Body of pancreas (tissue), 4 donors: ENCODE measurements around the gene MT1B. TPM values are rescaled to one million over a fixed set of nuclear protein-coding genes. Genes with fewer than 3 reads are reported as not detected.

ENCODE experiments used
- ATAC-seq: fragments of 150-250 bp; one replicate; pipeline ENCODE4 v1.9.1; 2016
- DNase-seq, 4 donors: peaks; one replicate each; pipeline ENCODE4 v3.0.0-alpha.2; 2019
- H3K27ac ChIP-seq, 4 donors: fragments of 200-600 bp; sonication (generic); 1 replicate in 3 of 4; 2 replicates in 1 of 4; pipeline versions ENCODE4 v1.5.1 to v1.6.1; 2016 to 2019; ENCODE audit warnings: mild to moderate bottlenecking in 1 of 4, mixed read lengths in 1 of 4, moderate library complexity in 1 of 4
- H3K27me3 ChIP-seq, 2 donors: fragments of 200-600 bp; sonication (generic); one replicate each; pipeline ENCODE4 v1.6.0; 2016; ENCODE audit warnings: mild to moderate bottlenecking in 1 of 2
- H3K36me3 ChIP-seq, 2 donors: fragments of 200-600 bp; sonication (generic); replicated peaks in 1 of 2; 2 replicates each; pipeline ENCODE4 v1.5.1; 2016; ENCODE audit warnings: low read depth in 2 of 2; ENCODE audit not compliant: insufficient read depth in 1 of 2
- H3K4me1 ChIP-seq: fragments of 200-600 bp; sonication (generic); one replicate; pipeline ENCODE4 v1.6.0; 2016
- H3K4me3 ChIP-seq, 2 donors: fragments of 200-600 bp; sonication (generic); 1 replicate in 1 of 2; 2 replicates in 1 of 2; pipeline ENCODE4 v1.5.1; 2016 to 2019
- H3K9me3 ChIP-seq, 3 donors: fragments of 200-600 bp; sonication (generic); 1 replicate in 2 of 3; 2 replicates in 1 of 3; pipeline ENCODE4 v1.5.1; 2016
- POLR2A ChIP-seq, 3 donors: fragments of 450-650 bp; IDR thresholded peaks; one replicate each; pipeline ENCODE4 v1.6.1; 2016; ENCODE audit warnings: antibody characterized with exemption in 3 of 3, mild to moderate bottlenecking in 2 of 3
- WGBS, 2 donors: methylation state at CpG; one replicate each; pipeline ENCODE4 v1.1.5; 2017; 5-methylcytosine and 5-hydroxymethylcytosine counted together
- intact Hi-C: fragments of 100-400 bp; cut with DNase I; formaldehyde crosslinking; loops from one replicate; pipeline ENCODE4 v1.15.1; 2023
- total RNA-seq, 2 donors: library from RNA; depleted of rRNA; stranded (reverse); fragments of >200 nt; gene quantifications; one replicate each; pipeline ENCODE4 v1.1.0, GENCODE V29; 2016
- TF ChIP-seq, protein P1 (sequence below), 7 experiments: fragments of 450-650 bp in 4 of 7; fragments of 200-600 bp in 3 of 7; sonication (generic) in 3 of 7; IDR thresholded peaks; one replicate each; pipeline ENCODE4 v1.5.1; 2016 to 2019; ENCODE audit warnings: antibody characterized with exemption in 7 of 7

The MT1B gene
- total RNA-seq, 2 donors from 2014 or later: not detected

DNA sequence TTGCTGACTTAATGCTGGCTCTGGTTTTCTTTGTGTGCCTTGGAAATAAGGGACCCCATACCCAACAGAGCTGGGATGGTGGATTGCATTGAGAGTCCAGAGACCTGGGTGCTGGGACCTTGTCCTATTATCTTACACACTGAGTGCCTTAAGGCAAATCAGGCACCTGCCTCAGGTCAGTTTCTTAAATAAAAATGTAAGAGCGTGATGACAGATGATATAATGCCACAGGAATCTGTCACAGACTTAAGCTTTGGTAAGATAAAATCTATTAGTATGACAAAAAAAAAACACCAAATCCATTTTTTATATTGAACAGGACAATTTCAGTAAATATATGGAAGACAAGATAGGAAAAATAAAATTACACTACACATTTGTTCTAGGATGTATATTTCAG, 11.6 kb upstream of the MT1B start:
- H3K27ac ChIP-seq: no peak overlapping the region
- intact Hi-C loops: no loop called here
- no peaks in the 10 kb centered on the region for H3K27me3 ChIP-seq
- 87 to 92% methylated on average over 1 of the region's 1 CpG for WGBS, 2 donors
- no peak for TF ChIP-seq POLR2A (IDR thresholded peaks at IDR 0.05)
- TF ChIP-seq, protein P1, sequence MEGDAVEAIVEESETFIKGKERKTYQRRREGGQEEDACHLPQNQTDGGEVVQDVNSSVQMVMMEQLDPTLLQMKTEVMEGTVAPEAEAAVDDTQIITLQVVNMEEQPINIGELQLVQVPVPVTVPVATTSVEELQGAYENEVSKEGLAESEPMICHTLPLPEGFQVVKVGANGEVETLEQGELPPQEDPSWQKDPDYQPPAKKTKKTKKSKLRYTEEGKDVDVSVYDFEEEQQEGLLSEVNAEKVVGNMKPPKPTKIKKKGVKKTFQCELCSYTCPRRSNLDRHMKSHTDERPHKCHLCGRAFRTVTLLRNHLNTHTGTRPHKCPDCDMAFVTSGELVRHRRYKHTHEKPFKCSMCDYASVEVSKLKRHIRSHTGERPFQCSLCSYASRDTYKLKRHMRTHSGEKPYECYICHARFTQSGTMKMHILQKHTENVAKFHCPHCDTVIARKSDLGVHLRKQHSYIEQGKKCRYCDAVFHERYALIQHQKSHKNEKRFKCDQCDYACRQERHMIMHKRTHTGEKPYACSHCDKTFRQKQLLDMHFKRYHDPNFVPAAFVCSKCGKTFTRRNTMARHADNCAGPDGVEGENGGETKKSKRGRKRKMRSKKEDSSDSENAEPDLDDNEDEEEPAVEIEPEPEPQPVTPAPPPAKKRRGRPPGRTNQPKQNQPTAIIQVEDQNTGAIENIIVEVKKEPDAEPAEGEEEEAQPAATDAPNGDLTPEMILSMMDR (IDR thresholded peaks at IDR 0.05): no peak
- DNase-seq: no peak
- H3K4me1 ChIP-seq: peaks cover 24% of the 10 kb centered on the region
- H3K4me3 ChIP-seq: no peak overlapping the region
- H3K9me3 ChIP-seq: no peaks in the 10 kb centered on the region
- H3K36me3 ChIP-seq: no peaks in the 10 kb centered on the region
- ATAC-seq: no peak

DNA sequence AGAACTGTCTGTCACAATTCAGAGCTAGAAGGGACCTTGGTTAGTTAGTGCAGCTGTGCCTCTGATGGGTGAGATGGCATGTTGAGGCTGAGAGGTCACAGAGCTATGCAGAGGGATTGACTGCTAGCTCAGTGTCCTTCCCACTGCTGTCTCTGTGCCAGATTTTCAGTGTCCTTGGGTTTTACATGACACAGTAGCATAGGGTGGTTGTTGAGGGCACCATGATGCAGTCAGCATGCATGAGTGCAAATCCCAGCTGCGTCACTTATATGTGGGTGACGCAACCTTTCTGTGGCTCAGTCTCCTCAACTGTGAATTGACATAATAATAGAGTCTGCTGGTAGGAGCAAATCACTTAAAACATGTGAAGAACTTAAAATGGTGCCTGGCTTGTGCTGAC, 10.5 kb upstream of the MT1B start:
- Histone ChIP-seq H3K27ac (no peak overlapping the region), H3K36me3 (no peaks in the 10 kb centered on the region), H3K9me3 (no peaks in the 10 kb centered on the region), H3K4me3 (no peak overlapping the region), H3K4me1 (peaks cover 24% of the 10 kb centered on the region), H3K27me3 (no peaks in the 10 kb centered on the region)
- ATAC-seq (no peak), DNase-seq (no peak)
- intact Hi-C loops: no loop called here
- TF ChIP-seq, protein P1 (IDR thresholded peaks at IDR 0.05): no peak
- TF ChIP-seq POLR2A (IDR thresholded peaks at IDR 0.05): no peak
- 85 to 100% methylated on average over 2 of the region's 2 CpGs for WGBS, 2 donors

DNA sequence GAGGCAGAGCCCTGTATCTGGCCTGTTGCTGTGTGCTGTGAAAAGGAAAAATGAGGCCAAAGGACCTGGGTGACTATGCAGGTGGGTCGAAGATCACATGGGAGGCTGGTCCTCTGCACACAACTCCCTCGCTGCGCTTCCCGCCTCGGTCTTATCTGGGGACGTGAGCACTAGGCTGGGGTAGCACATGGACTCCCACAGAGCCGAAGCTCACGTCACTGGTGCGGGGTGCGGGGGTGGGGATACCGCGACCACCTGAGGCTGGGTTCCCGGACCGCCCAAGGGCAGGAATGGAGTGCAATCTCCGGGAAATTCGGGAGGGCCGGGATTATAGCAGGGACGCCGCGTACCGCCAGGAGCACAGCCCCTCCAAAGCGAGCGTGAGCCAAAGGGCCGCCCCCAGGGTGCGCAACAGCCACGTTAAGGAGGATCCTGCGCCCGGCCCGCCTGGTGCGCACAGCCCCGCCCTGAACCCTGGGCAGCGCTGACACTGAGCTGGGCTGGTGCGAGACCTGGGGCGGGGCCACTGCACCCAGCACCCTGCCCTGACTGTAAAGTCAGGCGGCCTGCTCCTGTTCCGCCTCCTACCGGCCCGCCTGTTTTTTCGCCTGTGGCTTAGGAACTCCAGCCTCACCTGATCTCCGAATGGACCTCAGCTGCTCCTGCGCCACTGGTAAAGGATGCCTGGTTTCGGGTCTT, 8.5 kb upstream of the MT1B start:
- Histone ChIP-seq H3K27ac (peak overlapping the region; percentile 54 to 75 (median 70)), H3K4me3 (no peak overlapping the region), H3K4me1 (peaks cover 18% of the 10 kb centered on the region), H3K9me3 (no peaks in the 10 kb centered on the region), H3K27me3 (no peaks in the 10 kb centered on the region), H3K36me3 (no peaks in the 10 kb centered on the region)
- intact Hi-C loops: no loop called here
- 2% methylated on average over 16 to 42 of the region's 42 CpGs for WGBS, 2 donors
- peak in 2 of 3 donors; percentile 63 to 68 for TF ChIP-seq POLR2A (IDR thresholded peaks at IDR 0.05)
- TF ChIP-seq, protein P1 (IDR thresholded peaks at IDR 0.05): peak; percentile 34 to 90 (median 72)
- DNase-seq (peak; percentile 88 to 95 (median 90)), ATAC-seq (peak; percentile 98)

- H3K4me3 ChIP-seq: no peak overlapping the region
- TF ChIP-seq, protein P1 (IDR thresholded peaks at IDR 0.05): no peak
- no peak for TF ChIP-seq POLR2A (IDR thresholded peaks at IDR 0.05)
- DNase-seq (no peak), ATAC-seq (no peak)
- H3K27ac ChIP-seq: peak overlapping the region in 3 of 4 donors; percentile 64 to 75 (median 75)
- no peaks in the 10 kb centered on the region for H3K9me3 ChIP-seq
- intact Hi-C loops: no loop called here
- no peaks in the 10 kb centered on the region for H3K36me3 ChIP-seq
- whole genome bisulfite sequencing, 2 donors: 32 to 58% methylated on average over 5 of the region's 5 CpGs
- H3K27me3 ChIP-seq: no peaks in the 10 kb centered on the region
- H3K4me1 ChIP-seq: peaks cover 13% of the 10 kb centered on the region
These were observed 7.9 kb upstream of the MT1B start for GRCh38 chr16:56643833-56644232.

DNA sequence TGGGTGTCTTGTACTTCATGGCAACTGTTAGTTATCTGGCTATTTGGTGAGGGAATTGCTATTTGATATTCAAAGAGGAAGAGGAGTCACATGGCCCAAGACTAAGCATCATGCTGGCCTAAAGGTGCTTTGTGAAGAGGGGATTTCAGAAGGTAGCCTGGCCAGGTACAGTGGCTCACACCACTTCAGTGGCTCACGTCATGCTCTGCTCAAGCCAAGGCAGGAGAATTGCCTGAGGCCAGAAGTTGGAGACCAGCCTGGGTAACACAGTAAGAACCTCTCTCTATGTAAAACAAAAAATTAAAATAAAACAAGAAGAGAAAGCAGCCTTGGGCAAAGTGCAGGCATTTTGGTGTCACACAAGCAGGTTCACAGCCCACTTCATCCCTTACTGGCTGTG, 6.4 kb upstream of the MT1B start:
- no peak for ATAC-seq
- WGBS, 2 donors: 81 to 88% methylated on average over 1 of the region's 1 CpG
- peaks cover 9% of the 10 kb centered on the region for H3K4me1 ChIP-seq
- no peaks in the 10 kb centered on the region for H3K27me3 ChIP-seq
- no peak for TF ChIP-seq POLR2A (IDR thresholded peaks at IDR 0.05)
- TF ChIP-seq, protein P1 (IDR thresholded peaks at IDR 0.05): no peak
- H3K4me3 ChIP-seq: no peak overlapping the region
- H3K27ac ChIP-seq: no peak overlapping the region
- no peak for DNase-seq
- H3K9me3 ChIP-seq: no peaks in the 10 kb centered on the region
- H3K36me3 ChIP-seq: no peaks in the 10 kb centered on the region
- intact Hi-C loops: no loop called here
